Lower lobe of right lung (tissue), 2 donors: ENCODE data around the gene TBX21. TPM values are rescaled to one million over a fixed set of nuclear protein-coding genes. Genes with fewer than 3 reads are reported as not detected.

Source experiments
- ATAC-seq, 2 donors: fragments of 200-7000 bp; cut with Tn5 transposase; one replicate each; pipeline ENCODE4 v1.9.1; 2020 to 2022; ENCODE audit warnings: mild to moderate bottlenecking in 2 of 2, moderate library complexity in 2 of 2
- DNase-seq: peaks from one replicate; pipeline ENCODE4 v3.0.0-alpha.2; 2020
- H3K27ac ChIP-seq: fragments of 200-600 bp; one replicate; pipeline ENCODE4 v1.8.0; 2022
- H3K27me3 ChIP-seq: fragments of 200-600 bp; one replicate; pipeline ENCODE4 v1.8.0; 2022; ENCODE audit warnings: low read depth
- H3K36me3 ChIP-seq: fragments of 200-600 bp; one replicate; pipeline ENCODE4 v1.8.0; 2022; ENCODE audit warnings: mild to moderate bottlenecking
- H3K4me1 ChIP-seq: fragments of 200-600 bp; one replicate; pipeline ENCODE4 v1.8.0; 2022
- H3K4me3 ChIP-seq: fragments of 200-600 bp; one replicate; pipeline ENCODE4 v1.8.0; 2022; ENCODE audit warnings: mild to moderate bottlenecking
- H3K9me3 ChIP-seq: fragments of 200-600 bp; one replicate; pipeline ENCODE4 v1.8.0; 2022
- intact Hi-C: fragments of 100-400 bp; cut with DNase I; formaldehyde crosslinking; loops from one replicate; pipeline ENCODE4 v1.11.0; 2022
- long read RNA-seq: library from polyadenylated mRNA; unstranded; transcript quantifications from one replicate; pipeline ENCODE4 v2.0.0, GENCODE V29; 2021
- total RNA-seq: library from RNA; stranded (reverse); fragmentation: NEBNext Ultra II Directional; extraction: Animal tissue kit (Norgen Biotek cat#: 25700); gene quantifications from one replicate; pipeline ENCODE4 v1.2.1, GENCODE V29; 2021
- TF ChIP-seq, protein P1 (sequence below): fragments of 200-600 bp; IDR thresholded peaks from one replicate; pipeline ENCODE4 v1.8.0; 2022; ENCODE audit warnings: antibody characterized with exemption, mild to moderate bottlenecking
- donor health status: DM: no; HTN: yes; CAD: no; lungs with severe emphysema.

The TBX21 gene, protein sequence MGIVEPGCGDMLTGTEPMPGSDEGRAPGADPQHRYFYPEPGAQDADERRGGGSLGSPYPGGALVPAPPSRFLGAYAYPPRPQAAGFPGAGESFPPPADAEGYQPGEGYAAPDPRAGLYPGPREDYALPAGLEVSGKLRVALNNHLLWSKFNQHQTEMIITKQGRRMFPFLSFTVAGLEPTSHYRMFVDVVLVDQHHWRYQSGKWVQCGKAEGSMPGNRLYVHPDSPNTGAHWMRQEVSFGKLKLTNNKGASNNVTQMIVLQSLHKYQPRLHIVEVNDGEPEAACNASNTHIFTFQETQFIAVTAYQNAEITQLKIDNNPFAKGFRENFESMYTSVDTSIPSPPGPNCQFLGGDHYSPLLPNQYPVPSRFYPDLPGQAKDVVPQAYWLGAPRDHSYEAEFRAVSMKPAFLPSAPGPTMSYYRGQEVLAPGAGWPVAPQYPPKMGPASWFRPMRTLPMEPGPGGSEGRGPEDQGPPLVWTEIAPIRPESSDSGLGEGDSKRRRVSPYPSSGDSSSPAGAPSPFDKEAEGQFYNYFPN
- total RNA-seq, result 3.6 TPM
- long read RNA-seq, partial matches to known transcripts, result 0 of 1 reads
- long read RNA-seq, other reads (novel, unspliced or antisense), result 0 of 1 reads

DNA sequence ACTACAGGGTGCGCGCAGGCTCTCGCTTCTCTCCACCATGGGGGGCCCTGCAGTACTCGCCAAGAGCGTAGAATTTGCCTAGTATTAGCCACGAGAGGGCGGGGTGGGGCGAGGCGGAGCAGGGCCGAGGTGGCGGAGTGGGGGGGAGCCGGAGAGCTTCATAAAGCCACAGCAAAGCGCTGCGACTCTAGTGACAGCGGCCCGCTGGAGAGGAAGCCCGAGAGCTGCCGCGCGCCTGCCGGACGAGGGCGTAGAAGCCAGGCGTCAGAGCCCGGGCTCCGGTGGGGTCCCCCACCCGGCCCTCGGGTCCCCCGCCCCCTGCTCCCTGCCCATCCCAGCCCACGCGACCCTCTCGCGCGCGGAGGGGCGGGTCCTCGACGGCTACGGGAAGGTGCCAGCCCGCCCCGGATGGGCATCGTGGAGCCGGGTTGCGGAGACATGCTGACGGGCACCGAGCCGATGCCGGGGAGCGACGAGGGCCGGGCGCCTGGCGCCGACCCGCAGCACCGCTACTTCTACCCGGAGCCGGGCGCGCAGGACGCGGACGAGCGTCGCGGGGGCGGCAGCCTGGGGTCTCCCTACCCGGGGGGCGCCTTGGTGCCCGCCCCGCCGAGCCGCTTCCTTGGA, at the start of gene TBX21:
Gene TBX21, plus strand, starts transcription at position 190 of the 627 bp plus-strand sequence. Its CDS starts 219 bp downstream, at position 409.
- intact Hi-C loops, result no loop called here
- Histone ChIP-seq H3K9me3 (no peaks in the 10 kb centered on the region), H3K4me3 (peak within 1 kb of the TSS; percentile 48), H3K27me3 (peaks cover 57% of the 10 kb centered on the region), H3K36me3 (no peaks in the 10 kb centered on the region), H3K27ac (peak within 1 kb of the TSS; percentile 46), H3K4me1 (peaks cover 19% of the 10 kb centered on the region)
- DNase-seq (peak; percentile 78), ATAC-seq (peak; percentile 79 to 87)
- TF ChIP-seq, protein P1, sequence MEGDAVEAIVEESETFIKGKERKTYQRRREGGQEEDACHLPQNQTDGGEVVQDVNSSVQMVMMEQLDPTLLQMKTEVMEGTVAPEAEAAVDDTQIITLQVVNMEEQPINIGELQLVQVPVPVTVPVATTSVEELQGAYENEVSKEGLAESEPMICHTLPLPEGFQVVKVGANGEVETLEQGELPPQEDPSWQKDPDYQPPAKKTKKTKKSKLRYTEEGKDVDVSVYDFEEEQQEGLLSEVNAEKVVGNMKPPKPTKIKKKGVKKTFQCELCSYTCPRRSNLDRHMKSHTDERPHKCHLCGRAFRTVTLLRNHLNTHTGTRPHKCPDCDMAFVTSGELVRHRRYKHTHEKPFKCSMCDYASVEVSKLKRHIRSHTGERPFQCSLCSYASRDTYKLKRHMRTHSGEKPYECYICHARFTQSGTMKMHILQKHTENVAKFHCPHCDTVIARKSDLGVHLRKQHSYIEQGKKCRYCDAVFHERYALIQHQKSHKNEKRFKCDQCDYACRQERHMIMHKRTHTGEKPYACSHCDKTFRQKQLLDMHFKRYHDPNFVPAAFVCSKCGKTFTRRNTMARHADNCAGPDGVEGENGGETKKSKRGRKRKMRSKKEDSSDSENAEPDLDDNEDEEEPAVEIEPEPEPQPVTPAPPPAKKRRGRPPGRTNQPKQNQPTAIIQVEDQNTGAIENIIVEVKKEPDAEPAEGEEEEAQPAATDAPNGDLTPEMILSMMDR, result no peak

DNA sequence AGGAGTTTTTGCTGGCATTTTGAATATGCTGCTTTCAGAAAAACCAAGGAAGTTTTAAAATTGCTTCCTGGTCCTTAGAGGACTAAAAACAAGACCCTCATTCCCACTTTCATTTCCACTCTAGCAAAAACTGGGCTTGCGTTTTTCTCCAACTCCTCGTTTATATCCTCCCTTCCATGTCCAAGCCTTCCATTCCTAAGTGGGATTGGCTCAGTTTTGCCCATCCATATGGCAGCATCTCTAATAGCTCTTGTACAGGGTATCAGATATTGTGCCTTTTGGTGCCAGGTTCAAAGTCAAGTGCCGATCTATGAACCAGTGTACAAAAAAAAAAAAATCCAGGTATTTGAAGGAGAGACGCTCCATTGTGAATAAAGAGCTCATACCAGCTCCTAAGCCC, 49.0 kb upstream of the TBX21 start:
- Histone ChIP-seq H3K9me3 (no peaks in the 10 kb centered on the region), H3K36me3 (peaks cover 71% of the 10 kb centered on the region), H3K4me1 (peaks cover 22% of the 10 kb centered on the region), H3K27ac (no peak overlapping the region), H3K4me3 (no peak overlapping the region), H3K27me3 (no peaks in the 10 kb centered on the region)
- TF ChIP-seq, protein P1, result no peak
- DNase-seq (no peak), ATAC-seq (no peak)
- intact Hi-C loops, result no loop called here

DNA sequence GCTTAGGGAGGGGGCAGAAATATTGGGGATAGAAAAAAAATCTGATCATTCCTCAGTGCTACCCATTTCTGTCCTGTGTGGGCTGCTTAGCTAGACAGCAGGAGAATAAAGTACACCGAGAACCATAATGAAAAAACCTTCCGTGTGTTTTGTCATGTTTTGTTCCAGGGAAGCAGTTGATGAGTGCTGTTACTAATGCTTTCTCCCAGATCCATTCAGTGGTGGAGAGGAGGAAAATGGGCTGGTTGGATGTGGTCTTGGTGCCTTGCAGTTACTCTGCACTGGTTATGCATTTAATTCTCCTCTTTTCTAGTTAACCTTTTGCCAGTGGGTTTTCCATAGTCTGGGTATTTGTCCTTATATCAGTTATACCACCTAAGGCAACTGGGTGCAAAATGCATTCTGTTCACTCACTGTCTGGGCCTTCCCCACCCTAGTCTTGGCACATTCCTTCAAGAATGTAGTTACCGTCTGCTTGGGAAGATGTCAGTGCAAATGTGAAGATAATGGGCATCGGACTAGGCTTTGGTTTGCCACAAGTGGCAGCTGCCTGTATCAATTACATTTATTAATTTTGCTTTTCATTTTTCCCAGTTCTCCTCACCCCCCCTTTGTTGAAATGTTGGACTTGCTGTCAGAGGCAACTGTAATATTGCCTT, 48.4 kb upstream of the TBX21 start:
- H3K4me3 ChIP-seq, result no peak overlapping the region
- H3K36me3 ChIP-seq, result peaks cover 64% of the 10 kb centered on the region
- no peak overlapping the region for H3K27ac ChIP-seq
- no peak for ATAC-seq
- no peak for DNase-seq
- TF ChIP-seq, protein P1, result no peak
- intact Hi-C loops, result no loop called here
- H3K9me3 ChIP-seq, result no peaks in the 10 kb centered on the region
- H3K4me1 ChIP-seq, result peaks cover 22% of the 10 kb centered on the region
- H3K27me3 ChIP-seq, result no peaks in the 10 kb centered on the region

DNA sequence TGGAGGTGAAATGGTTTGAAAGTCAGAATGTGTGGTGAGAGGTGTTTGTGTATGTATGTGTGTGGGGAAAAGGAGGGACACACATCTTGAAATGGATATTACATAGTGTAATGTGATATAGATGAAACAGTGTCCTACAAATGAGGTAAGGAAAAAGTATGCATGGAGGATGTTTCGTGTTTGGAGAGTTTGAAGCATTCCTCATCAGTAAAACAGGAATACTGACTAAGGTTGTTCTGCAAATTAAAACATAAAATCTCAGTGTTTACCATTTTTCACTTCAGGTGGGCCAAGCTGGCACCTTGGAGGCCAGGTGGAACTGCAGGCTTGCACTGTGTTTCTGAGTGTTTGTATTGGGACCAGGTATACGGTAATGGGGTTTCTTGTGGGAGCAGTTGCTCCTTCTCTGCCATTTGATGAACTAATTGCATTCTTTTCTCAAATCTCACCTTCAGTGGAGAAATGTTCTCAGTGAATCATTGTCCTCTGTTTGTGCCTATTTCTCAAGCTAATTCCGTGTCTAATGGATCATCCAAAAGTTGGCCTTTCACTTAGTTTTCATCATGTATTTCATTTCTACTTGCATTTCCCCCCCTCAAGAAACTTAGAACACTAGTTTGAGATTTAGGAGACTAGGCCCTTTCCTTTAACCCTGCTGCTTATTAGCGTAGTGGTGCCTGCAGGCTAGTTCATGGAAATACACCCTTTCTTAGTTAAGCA, 47.3 kb upstream of the TBX21 start:
- Histone ChIP-seq H3K27me3 (no peaks in the 10 kb centered on the region), H3K4me1 (peaks cover 22% of the 10 kb centered on the region), H3K9me3 (no peaks in the 10 kb centered on the region), H3K27ac (no peak overlapping the region), H3K36me3 (peaks cover 54% of the 10 kb centered on the region), H3K4me3 (no peak overlapping the region)
- intact Hi-C loops, result no loop called here
- no peak for DNase-seq
- TF ChIP-seq, protein P1, result no peak
- ATAC-seq, result no peak

DNA sequence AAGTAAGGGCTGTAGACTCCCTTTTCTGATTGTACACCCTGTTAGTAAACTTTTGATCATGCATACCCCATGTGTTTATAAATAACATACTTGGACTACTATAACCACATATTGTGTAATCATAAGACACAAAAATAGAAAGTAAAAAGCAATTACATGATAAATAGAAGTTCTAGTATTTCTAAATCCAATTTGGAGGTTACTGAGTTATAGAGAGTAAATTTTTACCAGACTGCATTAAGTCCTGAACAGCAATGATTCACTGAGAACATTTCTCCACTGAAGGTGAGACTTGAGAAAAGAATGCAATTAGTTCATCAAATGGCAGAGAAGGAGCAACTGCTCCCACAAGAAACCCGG, 46.8 kb upstream of the TBX21 start:
- H3K27ac ChIP-seq, result no peak overlapping the region

More for the DNA sequence above, 46.8 kb upstream of the TBX21 start:
- intact Hi-C loops, result no loop called here
- DNase-seq (no peak), ATAC-seq (no peak)
- Histone ChIP-seq H3K9me3 (no peaks in the 10 kb centered on the region), H3K36me3 (peaks cover 48% of the 10 kb centered on the region), H3K4me1 (peaks cover 22% of the 10 kb centered on the region), H3K27me3 (no peaks in the 10 kb centered on the region), H3K4me3 (no peak overlapping the region)
- TF ChIP-seq, protein P1, result no peak
